Vagina (tissue), 2 donors: Measurements from ENCODE around the gene FAM171A1. TPM values are rescaled to one million over a fixed set of nuclear protein-coding genes. Genes with fewer than 3 reads are reported as not detected.

Experiments used
- DNase-seq, 2 donors: peaks; one replicate each; pipeline ENCODE4 v3.0.0-alpha.2; 2017; ENCODE audit errors: extremely low spot score in 2 of 2
- H3K27ac ChIP-seq: fragments of 200-600 bp; sonication (generic); one replicate; pipeline ENCODE4 v1.5.1; 2019
- H3K27me3 ChIP-seq: fragments of 200-600 bp; sonication (generic); one replicate; pipeline ENCODE4 v1.5.1; 2019
- H3K36me3 ChIP-seq, 2 donors: fragments of 200-600 bp; sonication (generic); one replicate each; pipeline ENCODE4 v1.5.1; 2017 to 2019
- H3K4me1 ChIP-seq: fragments of 200-600 bp; sonication (generic); one replicate; pipeline ENCODE4 v1.5.1; 2019
- H3K4me3 ChIP-seq, 2 donors: fragments of 200-600 bp; sonication (generic); 1 replicate in 1 of 2; 2 replicates in 1 of 2; pipeline ENCODE4 v1.5.1; 2016 to 2019
- H3K9me3 ChIP-seq: fragments of 200-600 bp; sonication (generic); one replicate; pipeline ENCODE4 v1.5.1; 2019
- CTCF ChIP-seq, 3 experiments: fragments of 450-650 bp in 2 of 3; fragments of 200-600 bp in 1 of 3; sonication (generic) in 1 of 3; IDR thresholded peaks; one replicate each; pipeline ENCODE4 v1.5.1; 2017 to 2019; ENCODE audit warnings: antibody characterized with exemption in 3 of 3, mild to moderate bottlenecking in 2 of 3, moderate library complexity in 2 of 3
- POLR2A ChIP-seq, 2 donors: fragments of 450-650 bp; IDR thresholded peaks; one replicate each; pipeline ENCODE4 v1.6.1; 2017; ENCODE audit warnings: antibody characterized with exemption in 2 of 2, mild to moderate bottlenecking in 2 of 2, moderate library complexity in 2 of 2
- POLR2AphosphoS5 ChIP-seq, 2 donors: sonication (generic); formaldehyde crosslinking; IDR thresholded peaks; one replicate each; pipeline ENCODE4 v1.9.0; 2017; ENCODE audit warnings: antibody characterized with exemption in 2 of 2, mild to moderate bottlenecking in 2 of 2, low read depth in 1 of 2; ENCODE audit not compliant: insufficient read depth in 1 of 2
- intact Hi-C: fragments of 100-400 bp; cut with DNase I; formaldehyde crosslinking; loops from one replicate; pipeline ENCODE4 v1.15.1; 2023
- total RNA-seq: library from RNA; depleted of rRNA; stranded (reverse); fragments of >200 nt; gene quantifications from one replicate; pipeline ENCODE4 v1.2.3, GENCODE V29; 2016

Gene FAM171A1
- total RNA-seq, 1 donor from 2014 or later, result 8.6 TPM

GRCh38 chr10:15231426-15231825, 139.7 kb downstream of the FAM171A1 start:
- no peaks in the 10 kb centered on the region for H3K9me3 ChIP-seq
- no peaks in the 10 kb centered on the region for H3K36me3 ChIP-seq
- H3K4me1 ChIP-seq, result no peaks in the 10 kb centered on the region
- H3K27ac ChIP-seq, result no peak overlapping the region
- H3K4me3 ChIP-seq, result no peak overlapping the region
- TF ChIP-seq POLR2AphosphoS5 (IDR thresholded peaks at IDR 0.05; ENCODE audit: insufficient read depth in 1 of 2, low read depth in 1 of 2) (no peak), CTCF (IDR thresholded peaks at IDR 0.05) (no peak), POLR2A (IDR thresholded peaks at IDR 0.05) (no peak)
- DNase-seq, result no peak
- H3K27me3 ChIP-seq, result no peaks in the 10 kb centered on the region
- intact Hi-C loops, result no loop called here

DNA sequence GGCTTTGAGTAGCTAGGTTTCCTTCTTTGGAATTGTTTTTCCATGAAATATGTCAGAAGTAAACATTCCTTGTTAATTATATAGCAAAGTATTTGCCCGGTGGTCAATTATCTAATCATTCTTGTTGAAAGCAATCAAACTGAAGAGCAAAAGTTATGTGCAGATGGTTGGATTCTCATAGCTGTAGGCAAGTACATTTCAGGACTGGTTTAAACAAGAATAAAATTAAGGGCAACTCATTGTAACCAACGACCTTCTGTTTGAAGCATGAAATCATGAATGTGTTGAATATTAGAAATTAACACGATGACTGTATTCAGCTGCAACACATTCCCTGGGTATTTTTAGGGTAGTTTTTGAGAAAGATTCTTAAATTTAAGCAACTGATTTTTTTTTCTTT, 140.8 kb downstream of the FAM171A1 start:
- no peak overlapping the region for H3K4me3 ChIP-seq
- TF ChIP-seq CTCF (IDR thresholded peaks at IDR 0.05) (no peak), POLR2AphosphoS5 (IDR thresholded peaks at IDR 0.05; ENCODE audit: insufficient read depth in 1 of 2, low read depth in 1 of 2) (no peak), POLR2A (IDR thresholded peaks at IDR 0.05) (no peak)
- no peaks in the 10 kb centered on the region for H3K27me3 ChIP-seq
- no peaks in the 10 kb centered on the region for H3K36me3 ChIP-seq
- no peak for DNase-seq
- H3K4me1 ChIP-seq, result no peaks in the 10 kb centered on the region
- no peak overlapping the region for H3K27ac ChIP-seq
- H3K9me3 ChIP-seq, result no peaks in the 10 kb centered on the region
- intact Hi-C loops, result no loop called here

DNA sequence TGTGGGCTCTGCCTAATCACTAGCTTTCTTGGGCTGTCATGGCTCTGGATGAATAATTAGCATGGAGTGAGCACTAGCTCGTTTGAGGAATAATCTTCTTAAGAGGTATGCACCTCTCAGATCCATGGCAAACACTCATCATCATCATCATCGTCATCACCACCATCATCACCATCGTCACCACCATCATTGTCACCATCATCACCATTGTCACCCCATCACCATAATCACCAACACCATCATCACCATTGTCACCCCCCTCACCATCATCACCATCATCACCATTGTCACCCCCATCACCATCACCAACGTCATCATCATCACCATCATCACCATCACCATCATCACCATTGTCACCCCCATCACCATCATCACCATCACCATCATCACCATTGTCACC, 141.8 kb downstream of the FAM171A1 start:
- no peaks in the 10 kb centered on the region for H3K4me1 ChIP-seq
- H3K27me3 ChIP-seq, result no peaks in the 10 kb centered on the region
- no peaks in the 10 kb centered on the region for H3K36me3 ChIP-seq
- intact Hi-C loops, result no loop called here
- DNase-seq, result no peak
- H3K27ac ChIP-seq, result no peak overlapping the region
- H3K4me3 ChIP-seq, result no peak overlapping the region
- TF ChIP-seq POLR2A (IDR thresholded peaks at IDR 0.05), result no peak
- no peak for TF ChIP-seq CTCF (IDR thresholded peaks at IDR 0.05)
- no peak for TF ChIP-seq POLR2AphosphoS5 (IDR thresholded peaks at IDR 0.05; ENCODE audit: insufficient read depth in 1 of 2, low read depth in 1 of 2)
- H3K9me3 ChIP-seq, result no peaks in the 10 kb centered on the region

DNA sequence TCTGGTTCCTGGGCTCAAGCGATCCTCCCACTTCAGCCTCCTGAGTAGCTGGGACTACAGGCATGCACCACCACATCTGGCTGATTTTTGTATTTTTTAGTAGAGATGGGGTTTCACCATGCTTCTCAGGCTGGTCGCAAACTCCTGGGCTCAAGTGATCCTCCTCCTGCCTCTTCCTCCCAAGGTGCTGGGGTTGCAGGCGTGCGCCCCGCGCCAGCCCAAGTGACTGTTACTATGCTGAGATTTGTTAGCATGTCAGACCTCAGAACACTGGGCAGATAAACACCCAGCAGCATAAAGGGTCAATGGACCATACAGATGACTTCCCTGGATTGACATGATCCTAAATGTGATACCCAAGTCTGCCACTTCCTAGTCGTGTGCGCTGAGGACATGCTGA, 142.7 kb downstream of the FAM171A1 start:
- no peaks in the 10 kb centered on the region for H3K9me3 ChIP-seq
- H3K27me3 ChIP-seq, result no peaks in the 10 kb centered on the region
- no peaks in the 10 kb centered on the region for H3K4me1 ChIP-seq
- no peak for DNase-seq
- H3K4me3 ChIP-seq, result no peak overlapping the region
- H3K36me3 ChIP-seq, result no peaks in the 10 kb centered on the region
- H3K27ac ChIP-seq, result no peak overlapping the region
- intact Hi-C loops, result no loop called here
- TF ChIP-seq POLR2A (IDR thresholded peaks at IDR 0.05), result no peak
- TF ChIP-seq CTCF (IDR thresholded peaks at IDR 0.05), result no peak
- no peak for TF ChIP-seq POLR2AphosphoS5 (IDR thresholded peaks at IDR 0.05; ENCODE audit: insufficient read depth in 1 of 2, low read depth in 1 of 2)

DNA sequence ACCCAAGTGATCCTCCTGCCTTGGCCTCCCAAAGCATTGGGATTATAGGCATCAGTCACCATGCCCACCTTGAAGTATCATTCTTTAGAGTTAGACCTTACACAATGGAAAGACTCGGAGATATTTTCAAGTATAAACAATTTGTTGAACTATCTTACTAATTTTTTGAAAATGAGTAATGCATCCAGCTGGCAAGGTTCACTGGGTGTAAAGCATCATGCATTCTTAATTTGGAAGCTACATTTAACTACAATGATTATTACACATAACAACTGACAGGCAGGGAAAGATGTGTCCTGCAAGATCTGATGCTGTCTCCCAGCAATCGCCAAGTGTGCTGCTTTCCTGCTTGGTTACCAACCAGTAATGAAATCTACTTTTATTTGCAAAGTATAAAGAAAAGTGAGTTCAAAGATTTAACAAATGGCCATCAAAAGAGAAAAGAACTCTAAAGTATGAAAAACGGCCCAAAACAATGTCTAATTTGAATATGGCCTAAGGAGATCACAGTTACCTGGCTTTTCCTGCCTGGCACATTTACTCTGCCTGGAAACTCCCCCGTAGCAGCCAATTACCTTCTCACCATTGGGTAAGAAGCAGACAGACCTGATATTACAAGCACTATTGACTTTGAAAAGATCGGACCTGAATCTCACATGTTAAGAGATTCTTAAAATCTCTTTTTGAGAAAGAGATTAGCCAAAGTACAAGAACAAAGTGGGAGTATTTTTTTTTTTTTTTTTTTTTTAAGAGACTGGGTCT, 143.3 kb downstream of the FAM171A1 start:
- Histone ChIP-seq H3K4me1 (no peaks in the 10 kb centered on the region), H3K27ac (no peak overlapping the region), H3K4me3 (no peak overlapping the region), H3K9me3 (no peaks in the 10 kb centered on the region), H3K36me3 (no peaks in the 10 kb centered on the region), H3K27me3 (no peaks in the 10 kb centered on the region)
- no peak for DNase-seq
- intact Hi-C loops, result no loop called here
- no peak for TF ChIP-seq CTCF (IDR thresholded peaks at IDR 0.05)
- no peak for TF ChIP-seq POLR2AphosphoS5 (IDR thresholded peaks at IDR 0.05; ENCODE audit: insufficient read depth in 1 of 2, low read depth in 1 of 2)
- TF ChIP-seq POLR2A (IDR thresholded peaks at IDR 0.05), result no peak
